HG03520 (cell line): ENCODE data around the gene TMEM260.
"Not testable (repeated sequence)": the region's sequence is repeated elsewhere in the genome, so short reads cannot be mapped to it uniquely, and the experiment has no call there.

ENCODE experiments used
- ATAC-seq: cut with Tn5 transposase; IDR thresholded peaks from one replicate; pipeline ENCODE4 v1.9.1; 2021; ENCODE audit warnings: mild to moderate bottlenecking, moderate library complexity; ENCODE audit not compliant: unreplicated experiment

The TMEM260 gene

DNA sequence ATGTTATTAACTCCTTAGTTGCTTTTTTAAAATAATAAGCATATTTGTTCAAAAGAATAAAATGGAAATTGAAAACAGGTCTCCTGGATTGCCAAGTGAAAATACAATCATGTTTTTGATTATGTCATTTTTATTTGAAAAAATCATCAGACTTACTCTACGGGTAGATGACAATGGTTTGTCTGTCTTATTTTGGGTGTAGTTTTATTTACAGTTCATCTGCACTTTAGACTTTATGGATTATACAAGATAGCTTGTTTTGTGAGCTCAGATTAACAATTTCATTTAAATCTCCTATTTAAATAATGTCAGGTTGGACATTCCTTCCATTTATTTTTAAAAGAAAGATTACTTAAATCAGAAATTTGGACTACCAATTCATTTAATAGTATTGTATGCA is 14.8 kb downstream of the TMEM260 start:
- no peak for ATAC-seq

DNA sequence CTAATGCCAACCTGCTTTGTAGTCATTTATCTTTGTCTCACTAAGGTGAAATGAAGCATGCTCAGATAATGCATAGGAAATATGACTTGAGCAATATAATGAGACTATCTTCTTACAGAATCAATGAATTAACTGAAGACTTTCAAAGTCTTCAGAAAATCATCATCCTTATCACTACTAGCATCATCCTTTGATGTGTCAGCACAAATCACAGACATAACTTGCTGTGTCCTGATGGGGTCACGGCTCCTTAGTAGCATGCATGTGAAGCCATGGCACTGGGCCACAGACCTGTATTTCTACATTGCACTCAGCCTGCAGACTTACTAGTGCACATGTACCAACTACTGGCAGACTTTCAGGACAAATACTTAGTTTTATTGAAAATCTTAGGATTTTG is 18.9 kb downstream of the TMEM260 start:
- no peak for ATAC-seq

DNA sequence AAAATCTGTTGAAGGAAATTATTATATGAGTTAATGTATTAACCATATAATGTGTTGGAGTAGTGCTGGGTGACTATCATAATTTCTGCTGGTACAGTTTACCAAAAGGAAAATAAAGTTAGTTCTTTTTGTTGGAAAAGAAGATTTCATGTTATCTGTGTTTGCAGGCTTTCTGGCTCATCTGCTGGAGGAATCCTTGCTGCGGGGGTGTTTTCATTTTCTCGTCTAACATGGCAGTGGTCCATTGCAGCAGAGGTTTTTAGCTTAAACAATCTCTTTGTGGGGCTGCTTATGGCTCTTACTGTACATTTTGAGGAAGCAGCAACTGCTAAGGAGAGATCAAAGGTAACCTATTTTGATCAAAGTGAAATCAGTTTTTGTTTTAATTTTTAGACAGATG is 24.1 kb downstream of the TMEM260 start:
- ATAC-seq, result no peak

DNA sequence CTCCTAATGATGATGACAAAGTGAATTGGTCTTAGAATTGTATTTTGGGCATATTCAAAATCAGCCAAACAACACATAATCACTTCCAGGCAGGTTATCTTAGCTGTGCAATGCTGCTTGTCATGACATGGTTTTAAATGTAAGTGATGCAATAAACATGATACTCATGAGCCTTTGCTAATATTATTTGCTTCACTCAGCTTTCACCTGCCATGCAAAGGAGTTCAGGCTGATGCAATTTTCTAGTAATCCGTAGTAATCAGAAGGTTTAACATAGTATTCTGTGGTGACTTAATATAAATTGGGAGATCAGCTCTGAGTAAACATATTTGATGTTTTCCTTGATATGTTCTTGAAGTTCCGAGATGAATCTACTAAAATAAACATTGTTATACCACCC is 29.1 kb downstream of the TMEM260 start:
- no peak for ATAC-seq

DNA sequence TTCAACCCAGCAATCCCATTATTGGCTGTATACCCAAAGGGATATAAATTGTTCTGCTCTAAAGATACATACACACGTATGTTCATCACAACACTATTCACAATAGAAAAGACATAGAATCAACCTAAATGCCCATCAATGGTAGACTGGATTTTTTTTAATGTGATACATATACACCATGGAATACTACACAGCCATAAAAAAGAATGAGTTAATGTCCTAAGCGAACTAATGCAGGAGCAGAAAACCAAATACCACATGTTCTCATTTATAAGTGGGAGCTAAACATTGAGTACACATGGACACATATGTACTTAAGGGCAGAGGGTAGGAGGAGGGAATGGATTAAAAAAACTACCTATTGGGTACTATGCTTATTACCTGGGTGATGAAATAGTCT is 32.1 kb downstream of the TMEM260 start:
- not testable (repeated sequence) for ATAC-seq

DNA sequence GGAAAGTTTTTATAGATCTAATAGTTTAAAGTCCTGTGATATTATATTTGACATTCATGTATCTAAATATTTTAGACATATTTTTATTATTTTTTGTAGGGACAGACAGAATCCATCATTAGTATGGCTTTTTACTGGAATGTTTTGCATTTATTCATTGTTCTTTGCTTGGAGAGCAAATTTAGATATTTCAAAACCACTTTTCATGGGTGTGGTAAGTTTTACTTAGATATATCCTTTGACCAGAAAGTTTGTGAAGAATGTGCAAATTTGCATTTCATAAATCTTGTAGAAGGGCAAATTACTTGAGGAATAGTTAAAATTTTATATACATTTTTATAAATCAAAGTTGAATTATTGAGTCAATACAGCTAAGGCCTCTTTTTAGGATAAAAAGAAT is 37.5 kb downstream of the TMEM260 start:
- ATAC-seq, result no peak

DNA sequence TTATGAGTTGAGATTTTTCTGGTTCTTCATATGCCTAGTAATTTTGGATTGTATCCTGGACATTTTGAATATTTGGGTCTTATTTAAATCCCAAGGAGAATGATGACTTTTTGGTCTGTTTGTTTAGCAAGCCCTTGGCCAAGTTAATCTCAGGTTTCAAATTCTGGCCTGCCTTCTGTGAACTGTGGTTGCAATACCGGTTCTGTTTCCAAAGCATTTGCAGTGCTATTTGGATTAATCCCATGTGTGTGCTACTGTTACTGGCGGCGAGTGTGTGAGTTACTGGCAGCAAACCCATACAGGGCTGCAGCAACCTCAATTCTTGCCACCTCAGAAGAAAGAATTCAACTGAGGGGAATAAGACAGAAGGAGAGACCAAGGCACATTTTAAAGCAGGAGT is 51.1 kb downstream of the TMEM260 start:
- ATAC-seq, result no peak

DNA sequence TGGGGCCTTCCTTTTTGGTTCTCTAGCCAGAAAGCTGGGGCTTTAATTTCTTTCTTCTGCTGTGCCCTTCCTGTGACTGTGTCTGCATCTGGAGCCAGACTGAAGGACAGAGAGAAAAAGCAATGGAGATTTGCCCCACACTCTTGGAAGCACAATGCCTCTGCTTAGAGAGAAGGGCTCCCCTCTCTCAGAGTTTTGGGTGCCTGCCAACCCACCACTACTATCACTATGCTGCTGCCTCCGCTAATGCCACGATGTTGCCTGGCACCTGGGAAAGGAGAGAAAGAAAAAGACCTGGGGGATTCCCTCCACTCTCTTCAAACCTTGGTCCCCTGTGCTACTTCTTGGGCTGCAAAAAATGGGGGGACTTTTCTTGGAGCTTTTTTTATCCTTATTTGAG is 52.6 kb downstream of the TMEM260 start:
- ATAC-seq, result no peak

DNA sequence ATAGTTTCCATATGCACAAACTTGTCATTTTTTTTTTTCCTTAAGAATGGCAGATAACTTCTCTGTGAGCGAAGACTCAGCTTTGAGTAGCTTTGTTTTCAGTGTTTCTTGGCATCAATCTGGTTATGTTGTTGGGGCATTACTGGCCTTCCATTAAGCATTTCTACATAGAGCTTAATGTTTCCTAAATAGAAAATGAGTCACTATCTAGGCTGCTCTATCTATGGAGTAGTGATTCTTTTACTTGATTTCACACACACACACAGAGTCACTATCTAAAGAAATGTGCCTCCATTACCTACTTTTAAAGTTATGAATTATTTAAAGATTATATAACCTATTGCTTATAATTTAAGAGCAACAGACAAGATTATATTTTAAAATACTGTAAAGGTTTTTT is 53.9 kb downstream of the TMEM260 start:
- ATAC-seq, result no peak

DNA sequence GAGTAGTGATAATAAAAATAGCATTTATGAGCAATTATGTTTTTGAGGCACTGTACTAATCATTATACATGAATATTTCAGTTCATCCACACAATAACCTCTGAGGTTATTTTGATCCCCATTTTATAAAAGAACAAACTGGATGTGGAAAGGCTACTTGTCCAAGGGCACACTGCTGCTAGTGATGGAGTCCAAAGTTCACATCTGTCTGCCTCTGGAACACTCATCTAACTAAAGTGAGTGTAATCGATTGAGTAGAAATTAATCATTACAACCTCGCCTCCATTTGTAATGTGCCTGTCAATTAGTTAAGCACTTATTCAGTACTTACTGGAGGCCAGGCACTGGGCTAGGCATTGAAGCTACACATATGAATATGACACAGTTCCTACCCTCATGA is 55.4 kb downstream of the TMEM260 start:
- no peak for ATAC-seq

DNA sequence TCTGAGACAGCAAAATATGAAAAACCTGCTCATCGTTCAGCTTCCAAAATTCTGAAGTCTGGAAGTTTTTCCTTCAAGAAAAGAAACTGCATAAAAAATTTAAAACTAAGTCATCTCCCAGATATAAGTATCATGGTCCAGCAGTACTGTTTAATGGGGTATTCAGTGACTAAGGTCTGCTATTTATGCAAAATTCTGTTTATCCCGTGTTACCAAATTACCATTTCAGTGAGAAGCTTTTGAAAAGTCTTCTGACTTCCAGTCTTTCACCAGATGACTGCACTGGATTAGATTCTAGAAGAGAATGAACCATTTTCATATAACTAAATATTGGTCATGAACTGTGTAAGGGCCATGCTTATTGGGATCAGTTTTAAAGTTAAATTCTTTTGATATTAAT is 67.9 kb downstream of the TMEM260 start:
- no peak for ATAC-seq

DNA sequence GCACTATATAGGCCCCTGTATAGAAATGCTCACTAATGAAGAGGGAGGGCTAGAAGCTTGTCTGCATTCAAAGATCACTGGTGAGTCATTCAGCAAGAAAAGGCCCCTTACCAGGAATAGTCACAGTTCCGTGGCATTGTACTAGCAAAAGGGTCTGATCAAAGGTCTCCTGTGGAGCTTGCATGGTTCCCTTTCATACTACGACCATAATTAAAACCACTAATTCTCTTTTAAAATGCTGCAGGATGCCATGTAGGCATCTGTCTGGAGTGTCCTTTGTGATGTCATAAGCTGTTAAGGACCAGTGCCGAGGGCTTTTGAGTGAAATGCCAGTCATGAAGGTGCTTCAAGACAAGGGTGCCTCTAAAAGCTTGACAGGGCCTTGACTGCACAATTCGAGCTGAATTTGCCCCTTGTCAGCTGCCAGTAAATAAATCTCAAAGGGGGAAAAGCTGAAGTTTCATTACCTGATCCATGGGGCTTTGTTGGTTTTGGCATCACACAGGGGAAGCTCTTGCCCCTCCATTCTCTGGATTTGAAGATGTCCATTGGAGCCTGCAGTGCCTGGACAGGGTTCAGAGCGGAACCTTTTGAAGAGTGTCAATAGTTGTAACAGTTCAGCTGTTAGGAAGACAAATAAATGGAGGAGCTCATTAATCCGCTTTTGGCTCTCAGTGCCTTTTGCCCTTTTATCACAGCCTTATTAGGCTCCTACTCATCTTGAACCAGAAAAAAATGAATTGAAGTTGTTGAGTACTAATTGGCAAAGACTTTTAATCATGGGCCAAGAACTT is 69.1 kb downstream of the TMEM260 start:
- no peak for ATAC-seq

DNA sequence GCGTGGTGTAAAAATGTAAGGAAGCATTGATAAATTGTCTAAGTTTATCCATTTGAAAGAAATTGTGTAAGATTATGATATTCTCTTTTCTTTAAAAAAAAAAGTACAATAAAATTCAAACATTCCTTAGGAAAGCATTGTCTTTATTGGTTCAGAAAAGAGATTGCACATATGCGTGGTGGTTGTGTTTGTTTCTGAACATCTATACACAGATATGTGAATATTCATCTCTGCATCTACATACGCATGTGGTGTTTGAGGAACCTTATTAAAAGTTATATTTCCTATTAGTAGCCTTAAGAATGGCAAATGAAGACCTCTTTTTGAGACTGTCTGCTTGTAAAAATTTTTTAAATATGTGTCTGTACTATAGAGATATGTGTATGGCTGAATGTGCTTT is 69.8 kb downstream of the TMEM260 start:
- no peak for ATAC-seq

DNA sequence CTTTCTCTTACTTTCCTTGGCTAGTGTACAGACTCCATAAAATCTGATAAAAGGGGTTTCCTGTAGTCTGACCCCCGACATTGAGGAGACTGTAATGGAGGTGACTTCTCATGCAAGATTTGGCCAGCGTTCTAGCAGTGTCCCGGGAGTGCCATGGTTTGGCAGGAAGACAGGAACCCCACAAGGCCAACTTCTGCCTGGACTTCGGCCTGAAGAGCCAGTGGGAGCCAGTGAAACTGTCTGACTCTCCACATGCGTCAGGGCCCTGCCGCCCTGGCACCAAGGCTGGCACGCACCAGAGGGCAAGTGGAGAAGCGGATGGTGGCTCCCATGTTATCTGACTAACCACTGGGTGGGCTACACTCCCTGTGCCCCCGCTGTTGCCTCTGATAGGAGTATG is 70.5 kb downstream of the TMEM260 start:
- ATAC-seq, result no peak

DNA sequence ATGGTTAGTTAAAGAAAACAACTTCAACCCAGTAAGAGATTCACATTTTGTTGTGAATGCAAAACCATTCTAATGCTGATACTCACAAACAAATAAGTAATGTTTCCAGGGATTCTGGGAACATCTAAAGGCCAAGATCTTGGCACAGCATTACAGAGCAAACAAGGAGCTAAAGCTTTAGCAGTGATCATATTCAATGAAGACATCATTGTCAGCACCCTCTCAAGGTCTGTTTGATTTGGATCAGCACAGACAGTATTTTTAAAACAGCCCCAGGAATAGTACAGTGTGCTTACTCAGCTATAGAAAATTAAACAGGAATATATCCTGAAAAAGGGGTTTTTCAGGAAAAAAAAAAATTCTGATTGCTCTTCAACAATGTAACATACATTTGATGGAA is 71.4 kb downstream of the TMEM260 start:
- no peak for ATAC-seq

DNA sequence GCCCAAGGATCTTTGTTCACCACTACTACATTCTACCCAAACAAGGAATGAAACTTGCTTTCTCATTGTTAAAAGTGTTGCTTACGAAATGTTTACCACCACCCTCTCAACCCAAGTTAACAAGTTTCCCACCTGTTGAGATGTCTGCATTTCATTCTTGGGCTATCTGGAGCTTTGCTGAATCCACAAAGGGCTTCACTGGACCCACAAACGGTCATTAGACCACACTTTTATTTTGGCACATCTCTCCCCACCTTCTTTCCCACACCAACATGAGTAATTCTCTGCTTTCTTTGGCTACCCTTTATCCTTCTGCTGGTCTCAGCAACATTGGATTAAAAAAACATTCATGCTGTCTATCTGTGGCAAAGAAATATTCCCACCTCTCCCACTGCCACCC is 78.0 kb downstream of the TMEM260 start:
- ATAC-seq, result no peak

DNA sequence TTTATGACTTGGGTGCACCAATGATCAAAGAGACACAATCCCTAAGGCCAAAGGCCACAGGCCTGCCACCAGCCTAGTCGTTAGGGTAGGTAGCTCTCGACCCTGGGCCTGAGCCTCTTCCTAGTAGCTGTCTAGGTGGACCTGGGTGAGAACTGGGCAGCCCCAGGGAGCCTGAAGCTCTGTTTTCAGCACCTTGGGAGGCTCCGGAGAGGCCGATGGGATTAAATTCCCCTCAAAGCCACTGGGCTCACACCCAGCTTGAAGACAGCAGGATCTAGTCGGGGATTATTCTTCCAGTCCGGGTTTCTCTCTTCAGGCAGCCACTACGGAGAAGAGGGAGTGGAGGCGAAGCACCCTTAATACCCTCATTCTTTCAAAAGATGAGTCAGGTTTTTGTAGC is 79.8 kb downstream of the TMEM260 start:
- ATAC-seq, result no peak

DNA sequence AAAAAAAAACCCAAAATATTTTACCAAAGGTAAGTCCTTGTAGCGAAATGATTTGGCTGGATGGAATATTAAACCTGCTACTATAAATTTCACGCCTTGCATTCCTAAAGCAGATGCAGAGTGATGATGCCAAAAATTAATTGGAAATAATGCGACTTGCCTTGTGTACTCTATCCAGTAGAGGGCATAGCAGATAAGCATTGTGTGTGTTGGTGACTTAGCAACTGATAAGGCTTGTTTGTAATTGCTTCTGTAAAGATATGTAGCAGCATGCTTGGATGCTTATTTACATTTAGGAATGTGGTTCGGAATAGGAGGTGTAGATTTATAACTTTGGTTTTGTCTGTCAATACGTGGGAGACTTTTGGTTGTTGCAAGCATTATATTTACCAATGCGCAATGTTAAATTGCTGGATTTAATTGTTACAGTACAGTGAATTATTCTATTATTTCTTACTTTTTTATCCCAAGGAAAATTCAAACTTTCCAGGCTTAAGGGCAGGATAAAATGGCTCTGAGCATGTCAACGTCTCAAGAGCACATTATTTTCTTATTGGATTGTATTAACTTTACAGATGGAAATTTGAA is 80.5 kb downstream of the TMEM260 start:
- ATAC-seq, result no peak

DNA sequence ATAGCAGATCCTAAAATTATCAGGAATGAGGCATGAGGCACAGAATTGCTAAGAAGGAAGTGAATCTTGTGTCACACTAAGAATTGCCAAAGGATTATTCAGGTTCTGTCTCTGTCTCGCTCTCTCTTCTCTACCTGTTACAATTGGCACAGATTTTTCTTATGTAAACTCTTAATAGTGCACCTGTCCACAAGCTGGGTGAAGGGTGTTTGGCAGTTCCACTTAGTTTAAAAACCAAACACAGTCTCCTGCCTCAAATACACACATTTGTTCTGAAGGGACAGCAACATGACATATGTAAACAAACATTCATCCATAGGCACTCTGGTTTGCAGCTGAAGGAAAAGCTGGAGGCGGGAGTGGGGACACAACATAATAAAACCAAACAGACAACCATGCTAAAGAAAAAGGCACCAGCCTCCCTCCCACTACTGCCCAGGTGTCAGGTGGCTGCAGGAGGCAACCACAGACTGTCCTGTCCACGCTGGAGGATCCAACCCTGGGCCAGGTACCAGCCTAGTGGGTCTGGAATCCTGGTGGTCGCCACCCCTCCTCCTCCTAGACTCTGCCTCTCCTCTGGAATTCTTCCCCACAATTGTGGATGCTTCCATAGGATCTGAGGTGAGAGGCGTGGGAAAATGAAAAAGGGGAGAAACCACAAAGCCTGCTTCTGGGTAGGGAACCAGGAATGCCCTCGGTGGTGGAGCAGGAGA is 81.2 kb downstream of the TMEM260 start:
- ATAC-seq, result no peak

DNA sequence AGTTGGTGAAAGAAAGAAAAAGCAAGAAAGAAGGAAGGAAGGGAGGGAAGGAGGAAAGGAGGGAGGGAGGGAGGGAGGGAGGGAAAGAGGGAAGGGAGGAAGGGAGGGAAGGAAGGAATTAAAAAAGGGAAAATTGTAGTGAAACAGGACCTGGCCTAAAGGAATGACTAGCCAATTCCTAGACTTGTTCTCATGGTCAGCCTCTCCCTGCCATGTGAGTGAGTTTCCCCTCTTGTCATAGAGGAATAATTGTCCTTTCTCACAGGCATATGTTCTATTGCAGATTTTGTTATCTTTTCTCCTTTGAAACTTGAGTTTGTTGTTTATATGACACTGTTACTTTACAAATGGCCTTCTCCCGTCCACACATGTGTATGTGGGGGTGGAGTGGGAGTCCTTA is 81.9 kb downstream of the TMEM260 start:
- no peak for ATAC-seq

DNA sequence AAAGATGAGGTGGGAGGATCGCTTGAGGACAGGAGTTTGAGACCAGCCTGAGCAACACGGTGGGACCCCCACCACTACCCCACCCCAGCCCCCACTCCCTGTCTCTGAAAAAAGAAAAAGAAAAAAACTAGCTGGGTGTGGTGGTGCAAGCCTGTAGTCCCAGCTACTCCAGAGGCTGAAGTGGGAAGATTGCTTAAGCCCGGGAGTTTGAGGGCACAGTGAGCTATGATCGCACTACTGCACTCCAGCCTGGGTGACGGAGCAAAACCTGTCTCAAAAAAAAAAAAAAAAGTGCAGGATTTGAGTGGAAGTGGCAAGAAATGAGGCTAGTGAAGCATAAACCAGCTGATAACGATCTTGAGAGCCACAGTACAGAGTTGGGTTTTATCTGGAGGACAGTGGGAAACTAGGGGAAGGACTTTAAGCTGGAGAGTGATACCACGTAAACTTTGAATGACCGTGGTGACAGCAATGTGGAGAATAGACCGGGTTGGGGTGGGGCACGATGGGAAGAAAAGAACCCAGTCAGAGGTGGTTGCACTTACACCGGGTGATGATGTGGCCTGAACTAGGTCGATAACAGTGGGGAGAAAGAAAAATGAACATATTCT is 85.3 kb downstream of the TMEM260 start:
- ATAC-seq, result no peak

DNA sequence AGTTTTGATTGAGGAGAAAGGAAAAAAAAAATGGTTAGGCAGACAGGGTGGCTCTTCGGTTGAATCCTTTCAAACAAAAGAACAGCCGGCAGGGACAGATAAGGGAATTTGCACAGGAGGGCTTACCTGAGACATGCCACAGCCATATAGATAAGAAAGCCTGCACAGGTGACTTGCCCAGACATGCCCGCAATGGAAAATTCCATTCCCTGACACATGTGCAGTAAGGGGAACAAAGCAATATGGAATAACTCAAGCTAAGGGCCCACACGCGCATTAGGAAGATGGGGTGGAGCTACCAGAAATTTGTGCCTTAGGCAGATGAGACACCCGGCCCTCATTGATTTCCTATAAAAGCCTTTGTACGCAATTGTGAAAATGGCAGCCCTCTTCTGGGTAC is 86.7 kb downstream of the TMEM260 start:
- no peak for ATAC-seq
